Ishikawa (cell line): ENCODE measurements around the gene HOXD12.

Source experiments
- CREB1 ChIP-seq: IDR thresholded peaks from 2 replicates; pipeline ENCODE4 v1.6.1; 2012; ENCODE audit warnings: low read depth
- EP300 ChIP-seq: IDR thresholded peaks from 2 replicates; pipeline ENCODE4 v1.6.1; 2012; ENCODE audit warnings: borderline replicate concordance
- NFIC ChIP-seq: IDR thresholded peaks from 2 replicates; pipeline ENCODE4 v1.6.1; 2012
- TCF12 ChIP-seq: IDR thresholded peaks from 2 replicates; pipeline ENCODE4 v1.6.1; 2012; ENCODE audit warnings: low read depth
- TEAD4 ChIP-seq: IDR thresholded peaks from 2 replicates; pipeline ENCODE4 v1.6.1; 2012
- YY1 ChIP-seq: IDR thresholded peaks from 2 replicates; pipeline ENCODE4 v1.6.1; 2012; ENCODE audit warnings: low read depth
- TF ChIP-seq, protein P1 (sequence below): IDR thresholded peaks from 2 replicates; pipeline ENCODE4 v1.6.1; 2012
- TF ChIP-seq, protein P2 (sequence below): IDR thresholded peaks from 2 replicates; pipeline ENCODE4 v1.6.1; 2012; ENCODE audit warnings: low read depth, mild to moderate bottlenecking

DNA sequence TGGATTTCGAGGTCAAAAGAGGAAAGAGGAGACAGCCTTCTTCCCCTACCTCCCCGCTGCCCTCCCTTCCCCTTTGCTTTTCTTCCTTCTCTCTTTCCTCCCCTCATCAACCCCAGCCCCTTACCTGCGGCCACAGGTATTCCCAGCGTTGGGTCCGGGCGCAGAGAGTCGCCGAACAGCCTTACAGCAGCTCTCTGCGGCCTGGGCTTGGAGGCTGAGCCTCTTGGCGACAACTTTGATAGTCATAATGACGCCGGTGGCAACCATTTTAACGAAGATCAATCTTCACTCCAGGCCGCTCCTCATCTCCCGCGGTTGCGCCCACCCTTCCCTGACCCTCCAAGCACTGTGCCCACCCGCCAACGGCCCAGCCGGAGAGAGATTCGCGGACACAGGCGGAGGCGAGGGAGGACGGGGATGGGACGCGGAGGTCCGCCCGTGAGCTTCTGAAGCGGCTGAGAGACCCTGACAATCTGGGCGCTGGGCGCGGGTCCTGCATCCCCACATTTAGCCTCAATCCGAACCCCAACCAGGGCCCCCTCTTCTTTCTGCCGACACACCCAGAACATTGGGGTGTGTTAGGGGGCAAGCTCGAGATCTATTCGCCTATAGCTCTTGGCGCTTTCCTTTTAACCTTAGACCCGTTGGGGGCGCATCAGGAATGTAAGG, 14.3 kb upstream of the HOXD12 start:
- TF ChIP-seq NFIC (no peak), YY1 (no peak), CREB1 (no peak), EP300 (no peak), TEAD4 (no peak), TCF12 (no peak)
- TF ChIP-seq, protein P1, sequence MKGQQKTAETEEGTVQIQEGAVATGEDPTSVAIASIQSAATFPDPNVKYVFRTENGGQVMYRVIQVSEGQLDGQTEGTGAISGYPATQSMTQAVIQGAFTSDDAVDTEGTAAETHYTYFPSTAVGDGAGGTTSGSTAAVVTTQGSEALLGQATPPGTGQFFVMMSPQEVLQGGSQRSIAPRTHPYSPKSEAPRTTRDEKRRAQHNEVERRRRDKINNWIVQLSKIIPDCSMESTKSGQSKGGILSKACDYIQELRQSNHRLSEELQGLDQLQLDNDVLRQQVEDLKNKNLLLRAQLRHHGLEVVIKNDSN, result no peak
- TF ChIP-seq, protein P2, sequence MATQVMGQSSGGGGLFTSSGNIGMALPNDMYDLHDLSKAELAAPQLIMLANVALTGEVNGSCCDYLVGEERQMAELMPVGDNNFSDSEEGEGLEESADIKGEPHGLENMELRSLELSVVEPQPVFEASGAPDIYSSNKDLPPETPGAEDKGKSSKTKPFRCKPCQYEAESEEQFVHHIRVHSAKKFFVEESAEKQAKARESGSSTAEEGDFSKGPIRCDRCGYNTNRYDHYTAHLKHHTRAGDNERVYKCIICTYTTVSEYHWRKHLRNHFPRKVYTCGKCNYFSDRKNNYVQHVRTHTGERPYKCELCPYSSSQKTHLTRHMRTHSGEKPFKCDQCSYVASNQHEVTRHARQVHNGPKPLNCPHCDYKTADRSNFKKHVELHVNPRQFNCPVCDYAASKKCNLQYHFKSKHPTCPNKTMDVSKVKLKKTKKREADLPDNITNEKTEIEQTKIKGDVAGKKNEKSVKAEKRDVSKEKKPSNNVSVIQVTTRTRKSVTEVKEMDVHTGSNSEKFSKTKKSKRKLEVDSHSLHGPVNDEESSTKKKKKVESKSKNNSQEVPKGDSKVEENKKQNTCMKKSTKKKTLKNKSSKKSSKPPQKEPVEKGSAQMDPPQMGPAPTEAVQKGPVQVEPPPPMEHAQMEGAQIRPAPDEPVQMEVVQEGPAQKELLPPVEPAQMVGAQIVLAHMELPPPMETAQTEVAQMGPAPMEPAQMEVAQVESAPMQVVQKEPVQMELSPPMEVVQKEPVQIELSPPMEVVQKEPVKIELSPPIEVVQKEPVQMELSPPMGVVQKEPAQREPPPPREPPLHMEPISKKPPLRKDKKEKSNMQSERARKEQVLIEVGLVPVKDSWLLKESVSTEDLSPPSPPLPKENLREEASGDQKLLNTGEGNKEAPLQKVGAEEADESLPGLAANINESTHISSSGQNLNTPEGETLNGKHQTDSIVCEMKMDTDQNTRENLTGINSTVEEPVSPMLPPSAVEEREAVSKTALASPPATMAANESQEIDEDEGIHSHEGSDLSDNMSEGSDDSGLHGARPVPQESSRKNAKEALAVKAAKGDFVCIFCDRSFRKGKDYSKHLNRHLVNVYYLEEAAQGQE, result no peak
